GM12872 (cell line): ENCODE measurements around the gene TMEM86B.

ENCODE experiments used
- CTCF ChIP-seq: IDR thresholded peaks from 3 replicates; pipeline ENCODE4 v1.5.1; 2011; ENCODE audit warnings: low read depth, mild to moderate bottlenecking, low read length, moderate library complexity; ENCODE audit not compliant: insufficient read depth

TMEM86B gene

GRCh38 chr19:55270172-55270942, 41.8 kb upstream of the TMEM86B start:
- TF ChIP-seq CTCF = no peak

DNA sequence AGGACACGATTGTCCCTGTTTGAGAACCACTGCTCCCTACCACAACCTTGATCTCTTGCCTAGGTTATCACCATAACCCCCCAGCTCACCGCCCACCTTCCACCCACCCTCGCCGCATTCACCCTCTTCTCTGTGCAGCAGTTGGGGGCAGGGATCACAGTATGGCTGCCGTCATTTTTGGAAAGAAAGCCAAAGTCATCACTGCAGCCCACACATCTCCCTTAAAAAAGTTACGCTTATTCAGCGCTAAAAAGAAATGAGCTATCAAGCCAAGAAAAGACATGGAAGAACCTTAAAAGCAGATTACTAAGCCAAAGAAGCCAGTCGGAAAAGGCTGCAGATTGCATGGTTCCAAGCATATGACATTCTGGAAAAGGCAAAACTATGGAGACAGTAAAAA, 40.7 kb upstream of the TMEM86B start:
- no peak for TF ChIP-seq CTCF

- TF ChIP-seq CTCF = no peak
These were observed 38.3 kb upstream of the TMEM86B start for GRCh38 chr19:55266840-55267239.

- TF ChIP-seq CTCF = no peak
These were observed 37.8 kb upstream of the TMEM86B start for GRCh38 chr19:55266404-55266803.

GRCh38 chr19:55265723-55266386, 37.3 kb upstream of the TMEM86B start:
- no peak for TF ChIP-seq CTCF

DNA sequence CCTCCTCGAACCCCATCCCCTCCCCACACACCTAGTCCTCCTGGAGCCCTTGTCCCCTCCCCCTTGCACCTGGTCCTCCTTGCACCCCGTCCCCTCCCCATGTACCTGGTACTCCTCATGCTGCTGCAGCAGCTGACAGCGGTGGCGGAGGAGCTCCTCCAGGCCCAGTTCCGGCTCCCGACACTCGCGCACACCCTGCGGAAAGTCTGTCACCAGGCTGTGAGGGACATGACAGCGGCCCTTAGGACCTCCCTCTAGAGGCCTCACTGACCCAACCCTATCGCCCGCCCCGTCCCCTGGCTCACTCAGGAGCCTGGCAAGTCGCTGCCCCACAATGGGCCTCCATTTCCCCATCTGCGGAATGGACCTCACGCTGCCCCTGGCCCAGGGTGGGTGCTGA, 36.6 kb upstream of the TMEM86B start:
- TF ChIP-seq CTCF = no peak

- no peak for TF ChIP-seq CTCF
These were observed 36.0 kb upstream of the TMEM86B start for GRCh38 chr19:55264531-55264930.
